Ishikawa (cell line): Measurements from ENCODE around the gene BAZ2B.

Source experiments
- CEBPB ChIP-seq: IDR thresholded peaks from 2 replicates; pipeline ENCODE4 v1.6.1; 2012
- CREB1 ChIP-seq: IDR thresholded peaks from 2 replicates; pipeline ENCODE4 v1.6.1; 2012; ENCODE audit warnings: low read depth
- EGR1 ChIP-seq: IDR thresholded peaks from 2 replicates; pipeline ENCODE4 v1.6.1; 2012
- EP300 ChIP-seq: IDR thresholded peaks from 2 replicates; pipeline ENCODE4 v1.6.1; 2012; ENCODE audit warnings: borderline replicate concordance
- FOXM1 ChIP-seq: IDR thresholded peaks from 2 replicates; pipeline ENCODE4 v1.6.1; 2012; ENCODE audit warnings: low read depth, borderline replicate concordance
- MAX ChIP-seq: IDR thresholded peaks from 2 replicates; pipeline ENCODE4 v1.6.1; 2012
- RAD21 ChIP-seq: IDR thresholded peaks from 2 replicates; pipeline ENCODE4 v1.6.1; 2012; ENCODE audit warnings: low read depth
- TCF12 ChIP-seq: IDR thresholded peaks from 2 replicates; pipeline ENCODE4 v1.6.1; 2012; ENCODE audit warnings: low read depth
- USF1 ChIP-seq: IDR thresholded peaks from 2 replicates; pipeline ENCODE4 v1.6.1; 2012
- ZBTB7A ChIP-seq: IDR thresholded peaks from 2 replicates; pipeline ENCODE4 v1.6.1; 2012; ENCODE audit warnings: low read depth
- TF ChIP-seq, protein P1 (sequence below): IDR thresholded peaks from 2 replicates; pipeline ENCODE4 v1.6.1; 2012; ENCODE audit warnings: low read depth, mild to moderate bottlenecking

The BAZ2B gene

GRCh38 chr2:159270744-159271379 is 345.5 kb downstream of the BAZ2B start:
- no peak for TF ChIP-seq MAX
- TF ChIP-seq ZBTB7A = no peak
- no peak for TF ChIP-seq TCF12
- no peak for TF ChIP-seq EP300
- TF ChIP-seq USF1 = no peak
- no peak for TF ChIP-seq CREB1
- no peak for TF ChIP-seq FOXM1
- TF ChIP-seq, protein P1, sequence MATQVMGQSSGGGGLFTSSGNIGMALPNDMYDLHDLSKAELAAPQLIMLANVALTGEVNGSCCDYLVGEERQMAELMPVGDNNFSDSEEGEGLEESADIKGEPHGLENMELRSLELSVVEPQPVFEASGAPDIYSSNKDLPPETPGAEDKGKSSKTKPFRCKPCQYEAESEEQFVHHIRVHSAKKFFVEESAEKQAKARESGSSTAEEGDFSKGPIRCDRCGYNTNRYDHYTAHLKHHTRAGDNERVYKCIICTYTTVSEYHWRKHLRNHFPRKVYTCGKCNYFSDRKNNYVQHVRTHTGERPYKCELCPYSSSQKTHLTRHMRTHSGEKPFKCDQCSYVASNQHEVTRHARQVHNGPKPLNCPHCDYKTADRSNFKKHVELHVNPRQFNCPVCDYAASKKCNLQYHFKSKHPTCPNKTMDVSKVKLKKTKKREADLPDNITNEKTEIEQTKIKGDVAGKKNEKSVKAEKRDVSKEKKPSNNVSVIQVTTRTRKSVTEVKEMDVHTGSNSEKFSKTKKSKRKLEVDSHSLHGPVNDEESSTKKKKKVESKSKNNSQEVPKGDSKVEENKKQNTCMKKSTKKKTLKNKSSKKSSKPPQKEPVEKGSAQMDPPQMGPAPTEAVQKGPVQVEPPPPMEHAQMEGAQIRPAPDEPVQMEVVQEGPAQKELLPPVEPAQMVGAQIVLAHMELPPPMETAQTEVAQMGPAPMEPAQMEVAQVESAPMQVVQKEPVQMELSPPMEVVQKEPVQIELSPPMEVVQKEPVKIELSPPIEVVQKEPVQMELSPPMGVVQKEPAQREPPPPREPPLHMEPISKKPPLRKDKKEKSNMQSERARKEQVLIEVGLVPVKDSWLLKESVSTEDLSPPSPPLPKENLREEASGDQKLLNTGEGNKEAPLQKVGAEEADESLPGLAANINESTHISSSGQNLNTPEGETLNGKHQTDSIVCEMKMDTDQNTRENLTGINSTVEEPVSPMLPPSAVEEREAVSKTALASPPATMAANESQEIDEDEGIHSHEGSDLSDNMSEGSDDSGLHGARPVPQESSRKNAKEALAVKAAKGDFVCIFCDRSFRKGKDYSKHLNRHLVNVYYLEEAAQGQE = no peak
- TF ChIP-seq EGR1 = no peak
- no peak for TF ChIP-seq RAD21
- TF ChIP-seq CEBPB = no peak
